Spleen (tissue), 11 donors: ENCODE measurements around the gene MDFIC2. TPM values are rescaled to one million over a fixed set of nuclear protein-coding genes. Genes with fewer than 3 reads are reported as not detected.

Experiments used
- DNase-seq: peaks from one replicate; pipeline ENCODE4 v3.0.0-alpha.2; 2020
- H3K27ac ChIP-seq, 8 donors: fragments of 200-600 bp; sonication (generic) in 7 of 8; 1 replicate in 4 of 8; 2 replicates in 4 of 8; pipeline versions ENCODE4 v1.5.0 to v1.8.0; 2016 to 2021; ENCODE audit warnings: inconsistent platforms in 4 of 8, mild to moderate bottlenecking in 4 of 8, moderate library complexity in 1 of 8
- H3K27me3 ChIP-seq, 7 donors: fragments of 200-600 bp; sonication (generic) in 6 of 7; replicated peaks in 1 of 7; 1 replicate in 4 of 7; 2 replicates in 3 of 7; pipeline versions ENCODE4 v1.5.0 to v1.8.0; 2016 to 2021; ENCODE audit warnings: inconsistent platforms in 3 of 7, mild to moderate bottlenecking in 1 of 7
- H3K36me3 ChIP-seq, 6 donors: fragments of 200-600 bp; sonication (generic) in 5 of 6; 1 replicate in 4 of 6; 2 replicates in 2 of 6; pipeline versions ENCODE4 v1.5.0 to v1.8.0; 2016 to 2021; ENCODE audit warnings: inconsistent platforms in 2 of 6
- H3K4me1 ChIP-seq, 6 donors: fragments of 200-600 bp; sonication (generic) in 5 of 6; 1 replicate in 3 of 6; 2 replicates in 3 of 6; pipeline versions ENCODE4 v1.5.0 to v1.8.0; 2016 to 2021; ENCODE audit warnings: inconsistent platforms in 3 of 6
- H3K4me3 ChIP-seq, 8 donors: fragments of 200-600 bp; sonication (generic) in 7 of 8; 1 replicate in 4 of 8; 2 replicates in 4 of 8; pipeline versions ENCODE4 v1.5.0 to v1.8.0; 2016 to 2021; ENCODE audit warnings: inconsistent platforms in 4 of 8, mild to moderate bottlenecking in 4 of 8, moderate library complexity in 2 of 8
- H3K9me3 ChIP-seq, 8 donors: fragments of 200-600 bp; sonication (generic) in 7 of 8; 1 replicate in 4 of 8; 2 replicates in 4 of 8; pipeline versions ENCODE4 v1.5.0 to v1.8.0; 2016 to 2021; ENCODE audit warnings: inconsistent platforms in 4 of 8
- CTCF ChIP-seq, 11 experiments: fragments of 200-600 bp in 7 of 11; fragments of 450-650 bp in 4 of 11; sonication (generic) in 4 of 11; IDR thresholded peaks in 8 of 11; conservative IDR thresholded peaks in 3 of 11; 1 replicate in 7 of 11; 2 replicates in 4 of 11; pipeline versions ENCODE4 v1.4.0 to v1.8.0; 2016 to 2021; ENCODE audit warnings: antibody characterized with exemption in 11 of 11, inconsistent platforms in 4 of 11, mild to moderate bottlenecking in 1 of 11
- POLR2A ChIP-seq, 3 donors: fragments of 450-650 bp; IDR thresholded peaks; one replicate each; pipeline ENCODE4 v1.5.1; 2017; ENCODE audit warnings: antibody characterized with exemption in 3 of 3, mild to moderate bottlenecking in 1 of 3
- POLR2AphosphoS5 ChIP-seq, 3 donors: sonication (generic); formaldehyde crosslinking; IDR thresholded peaks; one replicate each; pipeline ENCODE4 v1.5.1; 2017; ENCODE audit warnings: antibody characterized with exemption in 3 of 3
- WGBS, 5 donors: extraction: QIAGEN DNeasy Blood & Tissue Kit in 3 of 5; methylation state at CpG; one replicate each; pipeline versions ENCODE4 v1.1.5 to v1.1.7; 2013 to 2018; 5-methylcytosine and 5-hydroxymethylcytosine counted together
- intact Hi-C: fragments of 100-400 bp; cut with DNase I; formaldehyde crosslinking; loops from one replicate; pipeline ENCODE4 v1.15.0; 2023; ENCODE audit warnings: low total_unique reads
- polyA plus RNA-seq, 3 donors: library from polyadenylated mRNA; stranded (reverse); fragments of 200-250 nt; gene quantifications; one replicate each; pipeline ENCODE4 v1.2.1, GENCODE V29; 2013
- total RNA-seq, 7 donors: library from RNA; depleted of rRNA in 3 of 7; stranded (reverse); fragments of >200 nt in 3 of 7; fragmentation: NEBNext Ultra II Directional in 4 of 7; extraction: Animal tissue kit (Norgen Biotek cat#: 25700) in 4 of 7; gene quantifications; one replicate each; pipeline versions ENCODE4 v1.1.0 to v1.2.1, GENCODE V29; 2016 to 2021
- donor health status: healthy with polysubstance abuse.
- donor health status: DM: no; HTN: no; CAD: no; lungs with moderate emphysema.
- donor health status: DM: no; HTN: no; CAD: no.
- donor health status: Bipolar disorder and iron deficiency.
- donor health status: healthy.
- donor health status: DM: no; HTN: no; CAD: no.
- donor health status: DM: yes; HTN: yes; CAD: no.

Gene MDFIC2
- total and polyA plus RNA-seq, 10 donors, result not detected

GRCh38 chr3:70177881-70178645 lies 134.4 kb downstream of the MDFIC2 start:
- no peak overlapping the region for H3K4me3 ChIP-seq
- intact Hi-C loops, result no loop called here
- peaks cover 0 to 11% (median 0%) of the 10 kb centered on the region in 6 donors for H3K4me1 ChIP-seq
- TF ChIP-seq CTCF (IDR thresholded peaks at IDR 0.05 in 8 of 11, conservative IDR thresholded peaks at IDR 0.05 in 3 of 11) (no peak), POLR2A (IDR thresholded peaks at IDR 0.05) (no peak), POLR2AphosphoS5 (IDR thresholded peaks at IDR 0.05) (no peak)
- no peak for DNase-seq
- H3K27me3 ChIP-seq, result peaks cover 0 to 9% (median 0%) of the 10 kb centered on the region in 7 donors
- H3K9me3 ChIP-seq, result no peaks in the 10 kb centered on the region
- WGBS, 5 donors, result 68 to 82% (median 76%) methylated on average over 8 of the region's 8 CpGs
- H3K36me3 ChIP-seq, result no peaks in the 10 kb centered on the region
- H3K27ac ChIP-seq, result no peak overlapping the region

GRCh38 chr3:70176224-70176623 lies 136.2 kb downstream of the MDFIC2 start:
- WGBS, 5 donors, result 66 to 77% (median 70%) methylated on average over 4 of the region's 4 CpGs
- Histone ChIP-seq H3K36me3 (no peaks in the 10 kb centered on the region), H3K4me1 (peaks cover 0 to 11% (median 0%) of the 10 kb centered on the region in 6 donors), H3K27ac (no peak overlapping the region), H3K4me3 (no peak overlapping the region), H3K27me3 (peaks cover 0 to 12% (median 0%) of the 10 kb centered on the region in 7 donors), H3K9me3 (no peaks in the 10 kb centered on the region)
- intact Hi-C loops, result no loop called here
- DNase-seq, result no peak
- TF ChIP-seq POLR2AphosphoS5 (IDR thresholded peaks at IDR 0.05) (no peak), CTCF (IDR thresholded peaks at IDR 0.05 in 8 of 11, conservative IDR thresholded peaks at IDR 0.05 in 3 of 11) (no peak), POLR2A (IDR thresholded peaks at IDR 0.05) (no peak)

- intact Hi-C loops, result no loop called here
- no peak for TF ChIP-seq CTCF (IDR thresholded peaks at IDR 0.05 in 8 of 11, conservative IDR thresholded peaks at IDR 0.05 in 3 of 11)
- no peak for TF ChIP-seq POLR2AphosphoS5 (IDR thresholded peaks at IDR 0.05)
- TF ChIP-seq POLR2A (IDR thresholded peaks at IDR 0.05), result no peak
- Histone ChIP-seq H3K36me3 (no peaks in the 10 kb centered on the region), H3K4me3 (no peak overlapping the region), H3K27me3 (no peaks in the 10 kb centered on the region), H3K9me3 (no peaks in the 10 kb centered on the region), H3K27ac (no peak overlapping the region), H3K4me1 (no peaks in the 10 kb centered on the region)
- DNase-seq, result no peak
- WGBS, 5 donors, result 75 to 85% (median 79%) methylated on average over 1 of the region's 1 CpG
Observed at GRCh38 chr3:70156808-70157207, 155.6 kb downstream of the MDFIC2 start.

- intact Hi-C loops, result no loop called here
- Histone ChIP-seq H3K9me3 (no peaks in the 10 kb centered on the region), H3K27ac (no peak overlapping the region), H3K4me1 (no peaks in the 10 kb centered on the region), H3K36me3 (no peaks in the 10 kb centered on the region), H3K27me3 (no peaks in the 10 kb centered on the region), H3K4me3 (no peak overlapping the region)
- TF ChIP-seq POLR2A (IDR thresholded peaks at IDR 0.05) (no peak), POLR2AphosphoS5 (IDR thresholded peaks at IDR 0.05) (no peak), CTCF (IDR thresholded peaks at IDR 0.05 in 8 of 11, conservative IDR thresholded peaks at IDR 0.05 in 3 of 11) (no peak)
- DNase-seq, result no peak
- WGBS, 5 donors, result 66 to 80% (median 67%) methylated on average over 3 of the region's 3 CpGs
Observed at GRCh38 chr3:70150599-70150998, 161.8 kb downstream of the MDFIC2 start.
